COR-L47 (cell line): ENCODE data around the gene KRT74.

ENCODE experiments used
- DNase-seq: peaks from one replicate; lab custom pipeline; 2025; lab: John Stamatoyannopoulos, UW

Gene KRT74

GRCh38 chr12:52573743-52574142 is at the start of gene KRT74:
Gene KRT74 (minus strand): TSS chr12:52573843. CDS start chr12:52573777, 66 bp downstream.
- DNase-seq = no peak

GRCh38 chr12:52622349-52622748 is 48.7 kb upstream of the KRT74 start:
- no peak for DNase-seq

- DNase-seq = no peak
Observed at GRCh38 chr12:52618866-52619265, 45.2 kb upstream of the KRT74 start.

- no peak for DNase-seq
Observed at GRCh38 chr12:52618216-52618615, 44.6 kb upstream of the KRT74 start, which contains the start of gene KRT73. Gene KRT73 (minus strand): TSS chr12:52618559. CDS start chr12:52618524, 35 bp downstream.

- no peak for DNase-seq
Observed at GRCh38 chr12:52617403-52617785, 43.8 kb upstream of the KRT74 start.

GRCh38 chr12:52616680-52617402 is 43.2 kb upstream of the KRT74 start:
- DNase-seq = no peak

GRCh38 chr12:52615912-52616311 is 42.3 kb upstream of the KRT74 start:
- no peak for DNase-seq

GRCh38 chr12:52615208-52615868 is 41.7 kb upstream of the KRT74 start:
- DNase-seq = no peak

- DNase-seq = no peak
Observed at GRCh38 chr12:52614381-52615207, 41.0 kb upstream of the KRT74 start.

GRCh38 chr12:52613384-52614030 is 39.9 kb upstream of the KRT74 start:
- no peak for DNase-seq

- no peak for DNase-seq
Observed at GRCh38 chr12:52612431-52613383, 39.1 kb upstream of the KRT74 start.

- no peak for DNase-seq
Observed at GRCh38 chr12:52611080-52611468, 37.4 kb upstream of the KRT74 start.

GRCh38 chr12:52608826-52609630 is 35.4 kb upstream of the KRT74 start:
- DNase-seq = no peak

- no peak for DNase-seq
Observed at GRCh38 chr12:52608161-52608560, 34.5 kb upstream of the KRT74 start.

- DNase-seq = no peak
Observed at GRCh38 chr12:52607314-52607713, 33.7 kb upstream of the KRT74 start.

- DNase-seq = no peak
Observed at GRCh38 chr12:52606581-52607218, 33.1 kb upstream of the KRT74 start.

- no peak for DNase-seq
Observed at GRCh38 chr12:52606096-52606495, 32.5 kb upstream of the KRT74 start.

GRCh38 chr12:52605542-52605941 is 31.9 kb upstream of the KRT74 start:
- no peak for DNase-seq

GRCh38 chr12:52604859-52605258 is 31.2 kb upstream of the KRT74 start:
- DNase-seq = no peak

- no peak for DNase-seq
Observed at GRCh38 chr12:52603314-52603713, 29.7 kb upstream of the KRT74 start.
